Prostate gland (tissue), 2 donors: ENCODE measurements around the gene SLC43A3.

ENCODE experiments used
- CTCF ChIP-seq, 4 experiments: fragments of 200-600 bp in 2 of 4; fragments of 450-650 bp in 2 of 4; sonication (generic) in 2 of 4; IDR thresholded peaks; 1 replicate in 3 of 4; 2 replicates in 1 of 4; pipeline ENCODE4 v1.5.1; 2016 to 2019; ENCODE audit warnings: antibody characterized with exemption in 4 of 4, mild to moderate bottlenecking in 2 of 4, moderate library complexity in 2 of 4
- POLR2A ChIP-seq: fragments of 450-650 bp; IDR thresholded peaks from one replicate; pipeline ENCODE4 v1.6.1; 2016; ENCODE audit warnings: antibody characterized with exemption, mild to moderate bottlenecking
- POLR2AphosphoS5 ChIP-seq: sonication (generic); formaldehyde crosslinking; IDR thresholded peaks from one replicate; pipeline ENCODE4 v1.6.1; 2017; ENCODE audit warnings: antibody characterized with exemption

GRCh38 chr11:57438345-57439285, 11.7 kb upstream of the SLC43A3 start:
- TF ChIP-seq CTCF (IDR thresholded peaks at IDR 0.05) (no peak), POLR2AphosphoS5 (no peak), POLR2A (no peak)
